A673 (cell line): ENCODE data around the gene SENP7. TPM values are rescaled to one million over a fixed set of nuclear protein-coding genes. Genes with fewer than 3 reads are reported as not detected.
"Not testable (repeated sequence)": the region's sequence is repeated elsewhere in the genome, so short reads cannot be mapped to it uniquely, and the experiment has no call there.

Experiments used
- BruUV-seq: library from RNA; stranded (reverse); fragments of 400-500 nt; replicated peaks from 2 replicates; lab custom pipeline; 2021; lab: Mats Ljungman, UMichigan
- CTCF ChIA-PET: fragments of 300-600 bp; sonication (Branson Sonifier 250); formaldehyde crosslinking; loops from one replicate; lab custom pipeline; 2022; ENCODE audit warnings: antibody characterized with exemption; lab: Charles Lee
- POLR2A ChIA-PET: fragments of 300-600 bp; sonication (Branson Sonifier 250); formaldehyde crosslinking; loops from one replicate; lab custom pipeline; 2022; ENCODE audit warnings: antibody characterized with exemption; ENCODE audit not compliant: low non-redundant PET; lab: Charles Lee
- DNase-seq: peaks from one replicate; pipeline ENCODE4 v3.0.0-alpha.2; 2015; ENCODE audit warnings: low spot score
- H3K27ac ChIP-seq: fragments of 200-600 bp; sonication (generic); 2 replicates; pipeline ENCODE4 v1.5.1; 2016; ENCODE audit warnings: mixed run types, low read depth, mild to moderate bottlenecking, mixed read lengths, antibody characterized with exemption, low read length; ENCODE audit not compliant: poor library complexity, severe bottlenecking
- H3K27me3 ChIP-seq: fragments of 200-600 bp; sonication (generic); replicated peaks from 2 replicates; pipeline ENCODE4 v1.6.1; 2017; ENCODE audit warnings: mixed run types, low read depth, mild to moderate bottlenecking, mixed read lengths, antibody characterized with exemption, low read length; ENCODE audit not compliant: insufficient read depth, poor library complexity
- H3K36me3 ChIP-seq: fragments of 200-600 bp; sonication (generic); 2 replicates; pipeline ENCODE4 v1.6.1; 2016; ENCODE audit warnings: mixed run types, mild to moderate bottlenecking, mixed read lengths, antibody characterized with exemption, low read length; ENCODE audit not compliant: insufficient read depth, poor library complexity, severe bottlenecking
- H3K4me1 ChIP-seq: fragments of 200-600 bp; sonication (generic); 2 replicates; pipeline ENCODE4 v1.6.1; 2017; ENCODE audit warnings: mixed run types, mild to moderate bottlenecking, mixed read lengths, antibody characterized with exemption, low read length; ENCODE audit not compliant: insufficient read depth, poor library complexity, severe bottlenecking
- H3K4me3 ChIP-seq: fragments of 200-600 bp; sonication (generic); 2 replicates; pipeline ENCODE4 v1.5.1; 2016; ENCODE audit warnings: low read depth, mixed run types, mild to moderate bottlenecking, mixed read lengths, low read length; ENCODE audit not compliant: poor library complexity, severe bottlenecking
- H3K9me3 ChIP-seq: fragments of 200-600 bp; sonication (generic); 2 replicates; pipeline ENCODE4 v1.6.1; 2016; ENCODE audit warnings: mixed run types, low read depth, mild to moderate bottlenecking, mixed read lengths, antibody characterized with exemption, low read length; ENCODE audit not compliant: poor library complexity, severe bottlenecking
- CTCF ChIP-seq: fragments of 300-800, 200-600 bp; sonication (generic); conservative IDR thresholded peaks from 2 replicates; pipeline ENCODE4 v1.5.1; 2017; ENCODE audit warnings: low read depth, mild to moderate bottlenecking, antibody characterized with exemption, low read length, moderate library complexity, mixed read lengths
- EZH2 ChIP-seq: fragments of 200-600 bp; sonication (generic); IDR thresholded peaks from 2 replicates; pipeline ENCODE4 v1.6.1; 2017; ENCODE audit warnings: borderline replicate concordance, low read depth, mild to moderate bottlenecking, mixed read lengths, antibody characterized with exemption, low read length; ENCODE audit not compliant: poor library complexity, severe bottlenecking
- intact Hi-C: fragments of 100-400 bp; cut with micrococcal nuclease; formaldehyde crosslinking; loops from one replicate; pipeline ENCODE4 v1.10.0; 2022; ENCODE audit not compliant: unreplicated experiment
- total RNA-seq: library from RNA; stranded (reverse); gene quantifications from 2 replicates; pipeline ENCODE4 v1.2.3, GENCODE V29; 2021

SENP7 gene
- total RNA-seq, 1 experiment from 2014 or later, result 10.2 TPM

GRCh38 chr3:101312545-101312944 lies 200.5 kb downstream of the SENP7 start:
- Histone ChIP-seq H3K9me3 (peaks cover 9% of the 10 kb centered on the region), H3K27ac (no peak overlapping the region), H3K27me3 (no peaks in the 10 kb centered on the region), H3K36me3 (no peaks in the 10 kb centered on the region), H3K4me3 (no peak overlapping the region), H3K4me1 (no peaks in the 10 kb centered on the region)
- DNase-seq, result no peak
- CTCF ChIA-PET, result no interaction called here
- intact Hi-C loops, result no loop called here
- TF ChIP-seq CTCF (no peak), EZH2 (no peak)
- BruUV-seq, result no TSS peak
- POLR2A ChIA-PET, result no interaction called here

- no peak for DNase-seq
- POLR2A ChIA-PET, result no interaction called here
- no TSS peak for BruUV-seq
Observed at GRCh38 chr3:101311676-101312075, 201.3 kb downstream of the SENP7 start.

GRCh38 chr3:101310978-101311375 lies 202.0 kb downstream of the SENP7 start:
- CTCF ChIA-PET, result no interaction called here
- intact Hi-C loops, result no loop called here
- no peaks in the 10 kb centered on the region for H3K36me3 ChIP-seq

More at GRCh38 chr3:101311676-101312075, 201.3 kb downstream of the SENP7 start:
- H3K27me3 ChIP-seq, result no peaks in the 10 kb centered on the region
- CTCF ChIA-PET, result no interaction called here
- TF ChIP-seq CTCF, result no peak
- TF ChIP-seq EZH2, result no peak
- no peak overlapping the region for H3K4me3 ChIP-seq
- no peaks in the 10 kb centered on the region for H3K4me1 ChIP-seq
- no peak overlapping the region for H3K27ac ChIP-seq
- no peaks in the 10 kb centered on the region for H3K36me3 ChIP-seq
- intact Hi-C loops, result no loop called here
- peaks cover 9% of the 10 kb centered on the region for H3K9me3 ChIP-seq

GRCh38 chr3:101308147-101308772 lies 204.8 kb downstream of the SENP7 start:
- POLR2A ChIA-PET, H3K9me3 ChIP-seq, H3K27me3 ChIP-seq, CTCF ChIA-PET, intact Hi-C loops, DNase-seq, H3K36me3 ChIP-seq, H3K4me3 ChIP-seq, H3K27ac ChIP-seq, BruUV-seq, H3K4me1 ChIP-seq: not testable (repeated sequence)

More at GRCh38 chr3:101310978-101311375, 202.0 kb downstream of the SENP7 start:
- TF ChIP-seq CTCF (no peak), EZH2 (no peak)
- Histone ChIP-seq H3K4me3 (no peak overlapping the region), H3K4me1 (no peaks in the 10 kb centered on the region), H3K27me3 (no peaks in the 10 kb centered on the region), H3K9me3 (peaks cover 9% of the 10 kb centered on the region), H3K27ac (no peak overlapping the region)
- no TSS peak for BruUV-seq
- POLR2A ChIA-PET, result interaction anchor here (0.7 kb wide), 1 partner anchor 37 kb away, joined by 3 read pairs; no protein-coding TSS in a partner anchor
- no peak for DNase-seq
